Retina (tissue), 1 donor: ENCODE results near the gene RSBN1.
"Not testable (repeated sequence)": the region's sequence is repeated elsewhere in the genome, so short reads cannot be mapped to it uniquely, and the experiment has no call there.

Experiments
- DNase-seq: peaks from one replicate; pipeline ENCODE4 v3.0.0-alpha.2; 2016

RSBN1 gene

DNA sequence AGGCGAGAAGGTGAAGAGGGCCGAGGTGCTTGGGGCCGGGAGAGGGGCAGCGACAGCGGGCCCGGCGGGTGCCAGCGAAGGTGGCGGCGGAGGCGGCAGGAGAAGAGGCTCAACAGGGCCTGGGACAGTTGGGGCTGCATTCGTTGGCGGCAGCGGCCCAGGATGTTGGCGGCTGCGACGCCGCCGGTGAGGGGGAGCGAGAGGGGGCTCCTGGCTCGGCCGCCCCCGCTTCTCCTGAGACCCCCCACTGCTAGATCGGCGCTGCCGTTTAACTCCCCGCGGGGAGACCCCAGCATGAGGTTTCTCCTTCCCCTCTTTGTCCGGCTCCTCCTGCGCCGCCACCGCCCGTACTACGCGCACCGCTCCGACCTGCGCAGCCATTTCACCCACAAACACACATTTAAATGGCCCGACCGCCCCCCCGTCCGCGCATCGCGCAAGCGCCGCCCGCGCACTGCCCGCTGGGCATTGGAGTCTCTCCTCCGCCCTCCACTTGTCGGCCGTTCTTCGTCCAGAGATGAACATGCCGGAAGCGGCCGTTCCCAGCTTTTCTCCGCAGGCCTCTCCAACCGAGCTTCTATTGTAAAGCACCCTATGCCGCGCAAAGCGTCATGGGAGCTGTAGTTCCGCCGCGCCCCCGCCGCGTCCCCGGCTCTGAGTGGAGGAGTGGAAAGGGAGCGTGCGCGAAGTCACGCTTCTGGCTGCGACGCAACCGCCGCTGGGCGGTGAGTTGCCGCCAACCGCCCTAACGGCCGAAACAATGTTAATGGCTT, at the start of gene RSBN1:
Gene RSBN1 (minus strand): TSS at position 589 of the 773 bp plus-strand sequence. CDS start 64 bp downstream, at position 525.
- peak; percentile 98 for DNase-seq

- no peak for DNase-seq
Observed at GRCh38 chr1:113861641-113862040, 49.4 kb upstream of the RSBN1 start.

GRCh38 chr1:113860891-113861290, 48.6 kb upstream of the RSBN1 start:
- no peak for DNase-seq

DNA sequence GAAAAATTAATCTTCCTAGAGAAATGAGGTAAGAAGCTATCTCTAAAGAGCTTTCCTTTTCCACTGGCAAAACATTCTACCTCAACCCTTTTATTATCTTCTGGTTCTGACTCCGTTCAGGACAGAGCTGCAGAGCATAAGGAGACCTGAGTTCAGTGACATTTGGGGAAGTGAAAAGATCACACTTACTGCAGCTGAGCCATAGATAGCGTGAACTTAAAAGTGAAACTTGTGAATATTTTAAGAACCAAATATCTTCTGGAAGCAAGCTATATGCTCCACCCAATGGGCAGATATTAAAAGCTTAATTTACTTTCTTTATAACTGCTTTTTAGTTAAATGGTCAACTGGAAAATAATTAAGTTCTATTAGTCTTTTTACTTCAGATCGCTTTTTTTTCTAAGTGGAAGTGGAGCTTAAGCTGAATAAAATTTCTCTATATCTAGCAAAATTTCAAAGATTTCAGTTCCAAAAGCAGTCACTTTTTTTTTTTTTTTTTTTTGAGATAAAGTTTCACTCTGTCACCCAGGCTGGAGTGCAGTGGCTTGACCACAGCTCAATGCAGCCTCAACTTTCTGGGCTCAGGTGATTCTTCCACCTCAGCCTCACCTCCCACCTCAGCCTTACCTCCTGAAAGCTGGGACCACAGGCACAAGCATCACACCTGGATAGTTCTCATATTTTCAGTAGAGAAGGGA, 47.4 kb upstream of the RSBN1 start:
- no peak for DNase-seq

DNA sequence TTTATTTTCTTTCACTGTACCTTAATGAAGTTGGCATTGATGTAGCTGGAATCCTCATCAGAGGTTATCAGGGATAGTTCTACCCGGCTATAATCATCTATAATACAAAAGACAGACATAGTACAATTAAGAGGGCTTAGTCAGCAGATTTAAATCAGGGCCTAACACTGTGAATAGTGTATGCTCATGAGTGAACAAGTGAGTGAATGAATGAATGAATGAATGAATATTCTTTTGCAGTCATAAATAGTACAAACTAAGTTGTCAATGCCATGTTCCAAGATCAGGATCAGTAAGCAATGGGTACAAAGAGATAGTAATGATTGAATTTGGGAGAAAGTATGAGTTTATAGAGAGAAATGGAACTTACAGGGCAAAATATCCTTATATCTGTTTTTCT, 46.7 kb upstream of the RSBN1 start:
- DNase-seq: no peak

DNA sequence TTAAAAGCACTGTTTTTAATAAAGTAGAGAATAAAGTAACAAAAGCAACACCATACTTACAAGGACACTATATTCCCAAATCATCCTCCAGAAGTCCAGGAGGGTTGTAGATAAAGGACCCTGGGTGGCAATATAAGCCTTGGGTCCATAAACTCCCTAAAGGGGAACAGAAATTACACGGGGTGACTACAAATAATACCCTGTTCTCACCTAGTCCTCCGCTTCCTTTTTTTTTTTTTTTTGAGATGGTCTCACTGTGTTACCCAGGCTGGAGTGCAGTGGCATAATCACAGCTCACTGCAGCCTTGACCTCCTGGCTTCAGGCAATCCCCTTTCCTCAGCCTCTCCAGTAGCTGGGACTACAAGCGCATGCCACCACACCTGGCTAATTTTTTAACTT, 46.1 kb upstream of the RSBN1 start:
- DNase-seq: no peak

DNA sequence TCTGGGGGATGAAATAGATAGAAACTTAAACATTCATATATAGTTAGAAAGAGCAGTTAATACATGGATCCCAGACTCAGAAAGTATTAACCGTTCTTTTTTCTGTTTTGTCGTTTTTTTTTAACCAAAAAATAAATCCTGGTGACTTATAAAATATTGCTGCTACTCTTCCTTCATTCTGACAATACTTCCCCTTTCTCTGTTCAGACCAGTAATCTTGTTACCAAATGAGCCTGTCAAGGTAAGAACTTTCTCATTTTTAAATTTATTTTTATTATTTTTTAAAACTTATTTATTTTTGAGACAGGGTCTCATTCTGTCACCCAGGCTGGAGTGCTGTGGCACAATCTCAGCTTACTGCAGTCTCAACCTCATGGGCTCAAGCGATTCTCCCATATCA, 45.5 kb upstream of the RSBN1 start:
- DNase-seq: no peak

- DNase-seq: no peak
Observed at GRCh38 chr1:113856401-113856790, 44.1 kb upstream of the RSBN1 start.

DNA sequence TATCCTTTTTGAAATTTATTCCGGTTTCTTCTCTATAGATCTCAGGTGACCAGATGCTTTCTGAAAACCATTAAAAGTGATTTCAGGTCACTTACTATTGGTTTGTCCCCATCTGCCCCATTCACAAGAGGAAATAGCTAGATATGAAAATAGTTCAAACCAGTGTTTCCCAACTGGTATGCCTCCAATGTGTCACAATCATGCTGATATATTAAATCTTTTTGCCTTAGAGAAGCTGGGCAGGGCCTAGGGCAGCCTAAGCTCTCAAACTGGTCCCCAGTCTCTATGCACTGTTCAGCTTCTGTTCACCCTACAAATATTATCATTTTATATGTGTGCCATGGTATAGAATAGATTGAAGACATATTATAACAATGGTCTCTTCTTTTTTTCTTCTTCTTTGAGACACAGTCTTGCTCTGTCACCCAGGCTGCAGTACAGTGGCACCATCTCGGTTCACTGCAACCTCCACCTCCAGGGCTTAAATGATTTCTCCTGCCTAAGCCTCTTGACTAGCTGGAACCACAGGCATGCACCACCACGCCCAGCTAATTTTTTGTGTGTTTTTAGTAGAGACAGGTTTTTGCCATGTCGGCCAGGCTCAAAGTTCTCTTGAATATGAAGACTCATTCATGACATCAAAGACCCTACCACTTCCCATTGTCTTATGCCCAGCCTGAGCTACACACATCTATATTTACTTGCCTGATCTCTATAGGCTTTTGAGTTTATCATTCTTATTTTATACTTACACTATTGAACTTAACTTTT, 43.5 kb upstream of the RSBN1 start:
- DNase-seq: no peak

DNA sequence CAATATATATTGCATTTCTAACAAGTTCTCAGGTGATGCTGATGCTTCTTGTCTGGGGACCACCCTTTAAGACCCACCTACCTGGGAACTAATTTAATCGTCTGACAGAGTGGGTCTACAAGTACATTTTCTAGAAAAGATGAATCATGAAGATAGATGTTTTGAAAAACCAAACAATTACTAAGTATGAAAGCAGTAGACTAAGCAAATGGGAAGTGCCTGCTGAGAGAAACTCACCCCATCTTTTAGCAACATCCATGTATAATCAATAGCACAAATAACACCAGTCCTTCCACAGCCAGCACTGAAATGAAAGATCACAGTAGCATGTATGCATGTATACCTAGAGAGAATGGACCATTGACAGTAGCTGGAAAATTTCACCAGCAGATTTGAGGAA, 42.0 kb upstream of the RSBN1 start:
- DNase-seq: no peak

DNA sequence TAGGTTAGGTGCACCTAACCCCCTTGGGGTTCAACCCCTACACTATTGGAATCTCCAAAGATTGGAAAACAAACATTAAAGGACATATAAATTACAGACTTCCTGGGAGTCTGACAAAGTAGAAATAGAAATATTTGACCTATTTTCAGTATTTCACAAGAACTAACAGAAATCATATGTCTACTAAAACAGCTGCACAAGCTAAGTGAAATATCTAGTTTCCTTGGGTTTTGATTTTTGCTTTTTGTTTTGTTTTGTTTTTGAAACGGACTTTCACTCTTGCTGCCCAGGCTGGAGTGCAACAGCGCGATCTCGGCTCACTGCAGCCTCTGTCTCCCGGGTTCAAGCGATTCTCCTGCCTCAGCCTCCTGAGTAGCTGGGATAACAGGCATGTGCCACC, 40.4 kb upstream of the RSBN1 start:
- not testable (repeated sequence) for DNase-seq

GRCh38 chr1:113850127-113850796, 38.0 kb upstream of the RSBN1 start:
- DNase-seq: no peak

DNA sequence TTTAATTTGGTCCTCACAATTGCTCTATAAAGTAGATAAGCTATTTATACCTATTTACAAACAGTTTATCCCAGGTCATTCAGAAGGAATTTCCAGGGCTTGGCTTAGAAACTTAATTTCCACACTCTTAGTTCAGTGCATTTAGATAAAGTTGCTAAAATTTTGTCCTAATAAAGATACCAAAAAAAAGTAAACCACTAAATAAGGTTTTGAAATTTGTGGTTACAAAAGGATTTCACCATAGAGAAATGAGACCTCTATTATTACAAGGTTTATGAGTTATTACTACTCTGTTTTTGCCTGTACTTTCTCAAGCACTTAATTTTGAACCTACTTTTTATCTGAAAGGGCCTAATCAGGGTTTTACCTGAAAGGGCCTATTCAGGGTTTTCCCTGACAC, 36.8 kb upstream of the RSBN1 start:
- no peak for DNase-seq

DNA sequence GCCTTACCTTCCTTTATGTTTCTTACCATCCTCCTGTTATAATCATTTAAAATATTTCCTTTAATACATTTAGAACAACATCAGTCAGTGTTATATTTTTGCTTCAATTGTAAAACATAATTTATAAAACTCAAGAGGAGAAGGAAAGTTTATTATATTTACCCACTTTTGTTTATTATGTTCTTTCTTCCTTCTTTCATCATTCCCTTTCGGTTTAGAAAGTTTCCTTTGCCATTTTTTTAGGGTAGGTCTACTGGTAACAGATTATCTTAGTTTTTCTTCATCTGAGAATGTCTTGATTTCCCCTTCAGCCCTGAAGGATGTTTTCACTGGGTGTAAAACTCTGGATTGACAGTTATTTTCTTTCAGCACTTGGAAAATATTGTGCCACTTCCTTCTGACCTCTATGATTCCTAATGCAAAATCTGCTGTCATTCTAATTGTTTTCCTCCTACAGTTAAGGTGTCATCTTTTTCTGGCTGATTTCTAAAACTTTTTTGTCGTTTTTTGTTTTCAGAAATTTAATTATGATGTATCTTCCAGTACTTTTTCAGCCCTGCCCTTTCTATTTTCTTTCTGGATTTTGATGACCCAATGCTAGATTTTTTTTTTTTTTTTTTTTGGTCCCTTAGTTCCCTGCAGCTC, 34.2 kb upstream of the RSBN1 start:
- DNase-seq: no peak

DNA sequence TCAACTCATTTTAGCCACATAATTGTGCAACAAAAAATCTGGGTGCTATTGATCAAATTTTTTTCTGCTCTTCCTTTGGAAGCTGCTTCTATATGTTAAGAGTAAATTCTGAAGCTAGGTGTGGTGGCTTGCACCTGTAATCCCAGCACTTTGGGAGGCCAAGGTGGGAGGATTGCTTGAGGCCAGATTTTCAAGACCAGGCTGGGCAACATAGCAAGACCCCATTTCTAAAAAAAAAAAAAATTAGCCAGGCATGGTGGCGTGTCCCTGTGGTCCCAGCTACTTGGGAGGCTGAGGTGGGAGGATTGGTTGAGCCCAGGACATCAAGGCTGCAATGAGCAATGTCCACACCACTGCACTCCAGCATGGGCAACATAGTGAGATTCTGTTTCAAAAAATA, 24.3 kb upstream of the RSBN1 start:
- no peak for DNase-seq

- no peak for DNase-seq
Observed at GRCh38 chr1:113835686-113836290, 23.5 kb upstream of the RSBN1 start.

- no peak for DNase-seq
Observed at GRCh38 chr1:113834716-113835115, 22.4 kb upstream of the RSBN1 start.

DNA sequence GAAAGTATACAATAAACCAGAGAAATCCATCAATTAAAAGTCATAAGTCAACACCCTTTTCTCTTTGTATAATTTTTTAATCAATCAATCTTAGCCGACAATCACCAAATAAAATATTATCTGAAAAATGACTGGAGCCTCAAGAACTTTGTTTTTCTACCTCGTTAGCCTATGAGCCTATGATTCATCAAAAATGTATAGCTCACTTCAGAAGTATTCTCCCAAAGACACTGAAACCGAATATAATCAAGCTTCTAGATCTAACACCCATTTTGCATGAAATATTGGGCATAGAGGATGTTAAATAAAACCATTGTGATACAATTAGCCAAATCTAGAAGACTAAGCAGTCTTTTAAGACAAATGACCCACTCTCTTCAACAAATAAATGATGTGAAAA, 17.8 kb upstream of the RSBN1 start:
- no peak for DNase-seq

- no peak for DNase-seq
Observed at GRCh38 chr1:113821916-113822315, 9.6 kb upstream of the RSBN1 start.

DNA sequence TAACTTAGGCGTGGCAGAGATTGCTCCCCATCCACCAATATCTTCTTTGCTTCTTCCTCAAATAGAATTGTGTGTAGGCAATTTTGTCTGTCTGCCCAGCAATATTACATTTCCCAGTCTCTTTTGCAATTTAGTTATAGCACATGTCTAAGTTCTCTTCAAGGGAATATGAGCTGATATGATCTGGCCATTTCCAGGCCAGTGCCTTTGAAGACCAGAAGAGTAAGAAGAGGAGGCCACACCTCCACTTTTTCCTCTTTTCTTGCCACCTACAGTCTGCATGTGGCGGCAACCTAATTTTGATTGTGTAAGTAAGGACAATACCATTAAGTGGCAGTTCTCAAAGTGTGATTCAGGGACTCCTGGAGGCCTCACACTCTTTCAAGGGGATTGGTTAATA, 6.3 kb upstream of the RSBN1 start:
- DNase-seq: no peak

- DNase-seq: peak; percentile 28
Observed at GRCh38 chr1:113813218-113813617, 942 bp upstream of the RSBN1 start.

- DNase-seq: no peak
Observed at GRCh38 chr1:113812661-113813135, 422 bp upstream of the RSBN1 start.
